Measurements from ENCODE around the gene SASS6.
A peak's percentile ranks its signal among the peaks of the same experiment; 100 is the strongest.

SASS6 gene

DNA sequence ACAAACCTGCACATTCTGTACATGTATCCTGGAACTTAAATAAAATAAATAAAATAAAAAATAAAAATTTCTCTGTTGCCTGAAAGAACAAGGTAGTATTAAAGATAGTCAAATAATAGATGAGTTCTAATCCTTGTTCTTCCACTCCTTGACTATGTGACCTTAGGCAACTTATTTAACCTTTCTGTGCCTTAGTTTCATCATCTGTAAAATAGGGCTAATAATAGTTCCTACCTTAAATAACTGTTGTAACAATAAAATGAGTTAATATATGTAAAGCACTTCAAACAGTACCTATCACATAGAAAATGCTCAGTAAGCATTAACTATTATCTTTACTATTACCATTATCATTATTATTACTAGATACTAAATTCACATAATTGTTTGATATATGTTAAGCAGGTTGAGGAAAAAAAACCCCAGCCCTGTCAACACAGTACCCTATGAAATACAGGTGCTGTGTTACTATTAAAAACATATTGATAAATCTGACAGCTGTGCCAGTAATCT lies 23.1 kb downstream of the SASS6 start:
- DNase-seq (ENCODE audit: low read depth) = no peak

GRCh38 chr1:100107696-100108095 lies 25.0 kb downstream of the SASS6 start:
- DNase-seq (ENCODE audit: low read depth) = no peak

- DNase-seq (ENCODE audit: low read depth) = no peak
Measured at GRCh38 chr1:100101564-100101963, 31.2 kb downstream of the SASS6 start.

GRCh38 chr1:100100202-100100601 lies 32.5 kb downstream of the SASS6 start:
- peak; percentile 43 for DNase-seq (ENCODE audit: low read depth)

DNA sequence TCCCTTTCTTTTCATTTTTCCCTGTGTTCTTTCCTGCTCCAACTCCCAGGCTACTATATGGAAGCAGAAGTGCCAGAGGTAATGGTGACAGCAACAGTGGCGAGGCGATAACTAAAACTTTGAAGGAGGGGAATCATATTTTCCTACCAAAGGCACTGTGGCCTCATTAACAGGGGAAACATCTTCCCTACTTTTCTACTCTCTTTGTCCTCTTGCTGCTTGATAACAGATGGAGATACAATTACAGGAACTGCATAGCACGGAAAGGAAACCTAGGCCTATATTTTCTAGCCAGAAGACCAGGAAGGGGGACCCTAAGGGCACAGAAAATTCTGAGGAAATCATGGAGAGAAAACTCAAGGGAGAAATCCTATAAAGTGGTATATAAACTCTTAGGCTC lies 42.3 kb downstream of the SASS6 start:
- no peak for DNase-seq (ENCODE audit: low read depth)

DNA sequence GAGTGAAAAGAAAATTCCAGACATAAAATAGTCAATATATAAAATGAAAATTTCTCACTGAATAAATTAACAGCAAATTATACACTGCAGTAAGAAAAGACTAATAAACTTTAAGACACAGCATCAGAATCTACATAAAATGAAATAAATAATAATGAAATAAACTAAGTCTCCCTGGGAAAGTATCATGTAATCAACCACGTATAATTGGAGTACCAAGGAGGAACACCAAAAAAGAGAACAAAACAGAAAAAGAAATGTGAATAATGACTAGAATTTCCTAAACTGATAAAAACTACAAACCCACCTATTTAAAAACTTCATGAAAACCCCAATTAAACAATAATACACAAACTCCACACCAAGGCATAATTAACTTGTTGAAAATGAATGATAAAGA lies 43.6 kb downstream of the SASS6 start:
- DNase-seq (ENCODE audit: low read depth) = no peak

- DNase-seq (ENCODE audit: low read depth) = no peak
Measured at GRCh38 chr1:100087396-100087795, 45.3 kb downstream of the SASS6 start.

DNA sequence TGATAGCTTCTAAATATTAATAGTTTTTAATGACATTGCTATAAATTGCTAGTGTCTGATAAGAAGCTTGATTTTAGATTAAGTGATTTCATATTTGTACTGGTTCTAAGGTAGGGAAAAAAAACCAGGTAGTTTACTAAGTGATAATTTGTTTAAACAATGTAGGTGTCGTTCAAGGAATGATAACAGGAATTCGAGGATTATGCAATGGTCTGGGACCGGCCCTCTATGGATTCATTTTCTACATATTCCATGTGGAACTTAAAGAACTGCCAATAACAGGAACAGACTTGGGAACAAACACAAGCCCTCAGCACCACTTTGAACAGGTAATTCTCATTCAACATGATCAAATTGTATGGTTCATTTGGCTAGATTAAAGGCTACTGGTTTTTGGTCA lies 52.4 kb downstream of the SASS6 start:
- no peak for DNase-seq (ENCODE audit: low read depth)

GRCh38 chr1:100077531-100077930 lies 55.2 kb downstream of the SASS6 start:
- DNase-seq (ENCODE audit: low read depth) = peak; percentile 22

GRCh38 chr1:100076744-100077143 lies 56.0 kb downstream of the SASS6 start:
- DNase-seq (ENCODE audit: low read depth) = no peak

DNA sequence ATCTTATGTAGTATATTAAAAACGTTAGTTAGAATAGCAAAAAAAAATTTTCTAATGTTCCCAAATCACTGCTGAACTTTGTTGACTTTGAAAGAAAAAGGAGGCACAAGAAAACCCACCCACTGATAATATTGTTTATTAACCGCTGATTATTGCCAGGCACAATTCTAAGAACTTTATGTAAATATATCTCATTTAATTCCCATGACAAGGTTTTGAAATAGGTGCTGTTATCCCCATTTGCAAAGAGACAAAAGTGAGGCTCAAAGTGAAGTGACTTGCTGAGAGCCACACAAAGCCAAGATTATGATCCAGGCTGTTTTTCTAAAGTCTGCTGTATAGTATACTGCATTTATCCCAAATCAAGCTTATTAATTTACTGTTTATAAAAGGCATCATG lies 56.4 kb downstream of the SASS6 start:
- no peak for DNase-seq (ENCODE audit: low read depth)

DNA sequence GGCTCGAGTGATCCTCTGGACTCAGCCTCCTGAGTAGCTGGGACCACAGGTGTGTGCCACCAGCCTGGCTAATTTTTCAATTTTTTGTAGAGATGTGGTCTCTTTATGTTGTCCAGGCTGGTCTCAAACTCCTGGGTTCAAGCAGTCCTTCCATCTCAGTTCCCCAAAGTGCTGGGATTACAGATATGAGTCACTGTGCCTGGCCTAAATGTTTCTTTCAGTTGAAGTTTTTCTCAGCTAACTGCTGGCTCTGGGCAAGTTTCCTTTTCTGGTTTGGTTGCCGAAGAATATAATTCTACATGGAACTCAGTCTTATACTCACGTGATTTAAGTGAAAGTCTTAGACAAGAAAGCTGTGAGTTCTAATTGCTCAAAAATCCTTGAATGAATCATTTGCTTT lies 57.0 kb downstream of the SASS6 start:
- DNase-seq (ENCODE audit: low read depth) = no peak

GRCh38 chr1:100074604-100075395 lies 57.9 kb downstream of the SASS6 start:
- no peak for DNase-seq (ENCODE audit: low read depth)

GRCh38 chr1:100073531-100073930 lies 59.2 kb downstream of the SASS6 start:
- no peak for DNase-seq (ENCODE audit: low read depth)

GRCh38 chr1:100070201-100070939 lies 62.4 kb downstream of the SASS6 start:
- no peak for DNase-seq (ENCODE audit: low read depth)

DNA sequence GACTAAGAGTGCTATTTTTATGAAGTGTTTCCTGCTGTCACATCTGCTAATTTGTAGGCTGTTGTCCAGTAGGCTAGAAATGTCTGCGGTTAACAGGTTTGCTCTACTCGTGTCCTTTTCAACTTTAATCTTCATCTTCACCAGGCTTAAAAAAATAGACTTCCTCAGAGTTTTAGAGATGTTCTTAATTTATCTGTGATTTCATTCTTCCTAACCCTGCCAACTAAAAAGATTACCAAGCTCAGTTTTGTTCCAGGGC lies 66.8 kb downstream of the SASS6 start:
- no peak for DNase-seq (ENCODE audit: low read depth)

- no peak for DNase-seq (ENCODE audit: low read depth)
Measured at GRCh38 chr1:100065183-100065968, 67.4 kb downstream of the SASS6 start.

DNA sequence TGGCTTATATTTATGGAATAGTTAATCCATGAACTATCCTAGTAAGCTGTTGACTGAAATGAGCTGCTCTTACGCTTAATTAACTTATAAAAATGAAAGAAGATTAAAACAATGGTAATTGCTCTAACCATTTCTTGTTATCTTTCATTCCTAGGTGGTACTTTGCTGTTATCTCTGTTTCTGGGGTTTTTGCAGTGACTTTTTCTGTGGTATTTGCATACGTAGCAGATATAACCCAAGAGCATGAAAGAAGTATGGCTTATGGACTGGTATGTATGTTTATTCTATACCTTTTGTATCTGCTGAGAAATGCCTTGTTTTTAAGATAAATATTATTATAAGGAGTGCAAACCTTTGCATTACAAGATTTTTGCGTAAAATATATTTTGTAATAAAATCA lies 71.0 kb downstream of the SASS6 start:
- no peak for DNase-seq (ENCODE audit: low read depth)

GRCh38 chr1:100053727-100054126 lies 79.0 kb downstream of the SASS6 start:
- DNase-seq (ENCODE audit: low read depth) = no peak

- no peak for DNase-seq (ENCODE audit: low read depth)
Measured at GRCh38 chr1:100053119-100053518, 79.6 kb downstream of the SASS6 start.

DNA sequence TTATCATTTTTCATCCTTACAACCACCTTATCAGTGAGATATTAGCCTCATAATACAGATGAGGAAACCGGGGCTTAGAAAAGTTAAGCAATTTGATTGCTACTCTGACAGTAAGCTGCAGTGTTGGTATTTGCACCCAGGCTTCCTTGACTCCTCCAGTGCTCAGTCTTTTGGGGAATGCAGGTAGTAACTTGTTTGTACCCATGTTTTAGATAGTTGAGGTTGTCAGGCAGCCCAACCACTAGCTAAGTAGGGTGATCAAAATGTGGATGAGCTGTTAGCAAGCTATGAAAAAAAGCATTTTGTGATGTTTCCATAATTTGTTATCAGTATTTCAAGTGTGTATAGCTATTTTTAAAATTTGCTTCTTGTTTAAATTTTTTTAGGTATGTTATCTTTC lies 80.8 kb downstream of the SASS6 start:
- no peak for DNase-seq (ENCODE audit: low read depth)

GRCh38 chr1:100051401-100051800 lies 81.3 kb downstream of the SASS6 start:
- no peak for DNase-seq (ENCODE audit: low read depth)

DNA sequence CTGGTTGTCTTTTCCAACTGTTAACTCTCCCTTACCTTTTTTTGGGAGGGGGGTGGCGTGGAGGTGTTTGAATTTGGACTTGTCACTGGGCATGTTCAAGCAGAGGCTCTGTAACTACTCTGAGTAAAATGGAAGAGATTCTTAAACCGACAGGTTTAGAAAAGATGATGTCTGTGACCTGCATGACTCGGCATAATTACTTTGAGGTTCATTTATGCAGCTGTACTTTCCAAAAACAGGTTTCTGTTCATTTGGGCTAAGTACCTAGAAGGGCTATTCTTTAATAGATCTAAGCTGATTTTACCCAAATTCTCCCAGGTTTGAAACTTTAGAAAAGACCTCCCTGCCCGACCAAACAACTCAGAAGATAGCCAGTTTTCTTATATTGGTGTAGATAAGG lies 82.6 kb downstream of the SASS6 start:
- no peak for DNase-seq (ENCODE audit: low read depth)

All from non-pigmented ciliary epithelial cell (primary cell).